HepG2 (cell line): ENCODE results near the gene ISY1. TPM values are rescaled to one million over a fixed set of nuclear protein-coding genes. Genes with fewer than 3 reads are reported as not detected.

Source experiments
- CBX1 ChIP-seq: IDR thresholded peaks from one replicate; pipeline ENCODE4 v1.6.1; 2016; ENCODE audit warnings: antibody characterized with exemption, low read depth
- CBX2 ChIP-seq, 2 experiments: fragments of 200-600 bp in 1 of 2; sonication (generic); formaldehyde crosslinking in 1 of 2; IDR thresholded peaks; 2 replicates each; pipeline versions ENCODE4 v1.7.0 to v1.8.1; 2018 to 2022; ENCODE audit warnings: low read depth in 2 of 2, low read length in 1 of 2, mild to moderate bottlenecking in 1 of 2, missing genetic modification reagents in 1 of 2
- HMG20B ChIP-seq: conservative IDR thresholded peaks from 2 replicates; pipeline ENCODE4 v1.6.1; 2016; ENCODE audit warnings: missing genetic modification reagents, missing compliant biosample characterization
- IRF2 ChIP-seq: IDR thresholded peaks from 2 replicates; pipeline ENCODE4 v1.6.1; 2018; ENCODE audit warnings: missing genetic modification reagents, missing compliant biosample characterization
- MAFK ChIP-seq, 2 experiments: IDR thresholded peaks in 1 of 2; conservative IDR thresholded peaks in 1 of 2; 2 replicates each; pipeline ENCODE4 v1.6.1; 2011; ENCODE audit warnings: improper control_type of control experiment in 2 of 2, low read length in 2 of 2
- PRPF4 ChIP-seq: fragments of 200-400 bp; formaldehyde crosslinking; IDR thresholded peaks from 2 replicates; pipeline ENCODE4 v1.6.1; 2016; ENCODE audit warnings: low read length, low read depth; ENCODE audit not compliant: poor library complexity, severe bottlenecking
- RXRA ChIP-seq: sonication (generic); formaldehyde crosslinking; IDR thresholded peaks from 2 replicates; pipeline ENCODE4 v1.5.1; 2020; ENCODE audit warnings: missing genetic modification reagents
- THRA ChIP-seq: sonication (generic); formaldehyde crosslinking; IDR thresholded peaks from 2 replicates; pipeline ENCODE4 v1.4.0; 2020; ENCODE audit warnings: missing genetic modification reagents, borderline replicate concordance
- ZFP36L2 ChIP-seq: sonication (generic); formaldehyde crosslinking; IDR thresholded peaks from 2 replicates; pipeline ENCODE4 v1.4.0; 2020; ENCODE audit warnings: missing genetic modification reagents
- ZNF10 ChIP-seq: sonication (generic); formaldehyde crosslinking; IDR thresholded peaks from 2 replicates; pipeline ENCODE4 v1.4.0; 2020; ENCODE audit warnings: mild to moderate bottlenecking, low read depth, missing genetic modification reagents, borderline replicate concordance
- ZNF17 ChIP-seq: sonication (generic); formaldehyde crosslinking; IDR thresholded peaks from 2 replicates; pipeline ENCODE4 v1.5.0; 2020; ENCODE audit warnings: mild to moderate bottlenecking, missing genetic modification reagents
- ZNF256 ChIP-seq: sonication (generic); formaldehyde crosslinking; conservative IDR thresholded peaks from 2 replicates; pipeline ENCODE4 v1.4.0; 2020; ENCODE audit warnings: missing genetic modification reagents
- ZNF30 ChIP-seq: sonication (generic); formaldehyde crosslinking; IDR thresholded peaks from 2 replicates; pipeline ENCODE4 v1.5.0; 2020; ENCODE audit warnings: mild to moderate bottlenecking, missing genetic modification reagents
- ZNF513 ChIP-seq: sonication (generic); formaldehyde crosslinking; conservative IDR thresholded peaks from 2 replicates; pipeline ENCODE4 v1.5.0; 2020; ENCODE audit warnings: missing genetic modification reagents
- ZNF557 ChIP-seq: sonication (generic); formaldehyde crosslinking; IDR thresholded peaks from 2 replicates; pipeline ENCODE4 v1.4.0; 2020; ENCODE audit warnings: missing genetic modification reagents
- ZNF615 ChIP-seq: sonication (generic); formaldehyde crosslinking; IDR thresholded peaks from 2 replicates; pipeline ENCODE4 v1.5.0; 2020; ENCODE audit warnings: mild to moderate bottlenecking, missing genetic modification reagents, borderline replicate concordance
- ZNF629 ChIP-seq: sonication (generic); formaldehyde crosslinking; conservative IDR thresholded peaks from 2 replicates; pipeline ENCODE4 v1.5.0; 2020; ENCODE audit warnings: missing genetic modification reagents
- ZSCAN20 ChIP-seq: sonication (generic); formaldehyde crosslinking; IDR thresholded peaks from 2 replicates; pipeline ENCODE4 v1.4.0; 2020; ENCODE audit warnings: missing genetic modification reagents, mild to moderate bottlenecking, borderline replicate concordance
- polyA plus RNA-seq, 8 experiments: library from polyadenylated mRNA; depleted of rRNA in 3 of 8; stranded (reverse) in 7 of 8; unstranded in 1 of 8; fragments of >200 nt; fragmentation: Illumina TruSeq in 4 of 8; extraction: Trizol in 4 of 8; gene quantifications; 2 replicates each; pipeline versions ENCODE4 v1.2.1 to v1.2.3, GENCODE V29; 2011 to 2016; ENCODE audit warnings: low read depth in 4 of 8, missing spikeins in 1 of 8, mixed read lengths in 1 of 8; ENCODE audit not compliant: insufficient read depth in 1 of 8
- total RNA-seq, 5 experiments: library from RNA; depleted of rRNA; stranded (reverse); fragments of >200 nt; fragmentation: Illumina TruSeq; extraction: Trizol; gene quantifications; 2 replicates each; pipeline ENCODE4 v1.2.3, GENCODE V29; 2016; ENCODE audit warnings: low read depth in 1 of 5
- TF ChIP-seq, protein P1 (sequence below): sonication (generic); formaldehyde crosslinking; IDR thresholded peaks from 2 replicates; pipeline ENCODE4 v1.4.0; 2020; ENCODE audit warnings: missing genetic modification reagents
- TF ChIP-seq, protein P2 (sequence below): sonication (generic); formaldehyde crosslinking; IDR thresholded peaks from 2 replicates; pipeline ENCODE4 v1.5.0; 2020; ENCODE audit warnings: missing genetic modification reagents, mild to moderate bottlenecking, borderline replicate concordance
- TF ChIP-seq, protein P3 (sequence below): sonication (generic); formaldehyde crosslinking; IDR thresholded peaks from 2 replicates; pipeline ENCODE4 v1.8.0; 2023; ENCODE audit warnings: mild to moderate bottlenecking, missing genetic modification reagents
- TF ChIP-seq, protein P4 (sequence below): sonication (generic); formaldehyde crosslinking; IDR thresholded peaks from 2 replicates; pipeline ENCODE4 v1.4.0; 2020; ENCODE audit warnings: missing genetic modification reagents

The ISY1 gene
- total and polyA plus RNA-seq, 2 of the 13 experiments (the other 11 are each of a cell fraction or from before 2014, with no cell fraction given) = 21.0 to 39.1 TPM

- TF ChIP-seq, protein P1, sequence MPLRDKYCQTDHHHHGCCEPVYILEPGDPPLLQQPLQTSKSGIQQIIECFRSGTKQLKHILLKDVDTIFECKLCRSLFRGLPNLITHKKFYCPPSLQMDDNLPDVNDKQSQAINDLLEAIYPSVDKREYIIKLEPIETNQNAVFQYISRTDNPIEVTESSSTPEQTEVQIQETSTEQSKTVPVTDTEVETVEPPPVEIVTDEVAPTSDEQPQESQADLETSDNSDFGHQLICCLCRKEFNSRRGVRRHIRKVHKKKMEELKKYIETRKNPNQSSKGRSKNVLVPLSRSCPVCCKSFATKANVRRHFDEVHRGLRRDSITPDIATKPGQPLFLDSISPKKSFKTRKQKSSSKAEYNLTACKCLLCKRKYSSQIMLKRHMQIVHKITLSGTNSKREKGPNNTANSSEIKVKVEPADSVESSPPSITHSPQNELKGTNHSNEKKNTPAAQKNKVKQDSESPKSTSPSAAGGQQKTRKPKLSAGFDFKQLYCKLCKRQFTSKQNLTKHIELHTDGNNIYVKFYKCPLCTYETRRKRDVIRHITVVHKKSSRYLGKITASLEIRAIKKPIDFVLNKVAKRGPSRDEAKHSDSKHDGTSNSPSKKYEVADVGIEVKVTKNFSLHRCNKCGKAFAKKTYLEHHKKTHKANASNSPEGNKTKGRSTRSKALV (CRISPR knock-in tag) = no peak
- TF ChIP-seq ZNF513 (CRISPR knock-in tag) = no peak
- TF ChIP-seq, protein P2, sequence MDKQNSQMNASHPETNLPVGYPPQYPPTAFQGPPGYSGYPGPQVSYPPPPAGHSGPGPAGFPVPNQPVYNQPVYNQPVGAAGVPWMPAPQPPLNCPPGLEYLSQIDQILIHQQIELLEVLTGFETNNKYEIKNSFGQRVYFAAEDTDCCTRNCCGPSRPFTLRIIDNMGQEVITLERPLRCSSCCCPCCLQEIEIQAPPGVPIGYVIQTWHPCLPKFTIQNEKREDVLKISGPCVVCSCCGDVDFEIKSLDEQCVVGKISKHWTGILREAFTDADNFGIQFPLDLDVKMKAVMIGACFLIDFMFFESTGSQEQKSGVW (CRISPR knock-in tag) = no peak
- no peak for TF ChIP-seq CBX2 (IDR thresholded peaks at IDR 0.05; ENCODE audit: low read depth, low read length)
- no peak for TF ChIP-seq CBX2 (CRISPR knock-in tag; IDR thresholded peaks at IDR 0.05; ENCODE audit: low read depth)
- TF ChIP-seq, protein P3, sequence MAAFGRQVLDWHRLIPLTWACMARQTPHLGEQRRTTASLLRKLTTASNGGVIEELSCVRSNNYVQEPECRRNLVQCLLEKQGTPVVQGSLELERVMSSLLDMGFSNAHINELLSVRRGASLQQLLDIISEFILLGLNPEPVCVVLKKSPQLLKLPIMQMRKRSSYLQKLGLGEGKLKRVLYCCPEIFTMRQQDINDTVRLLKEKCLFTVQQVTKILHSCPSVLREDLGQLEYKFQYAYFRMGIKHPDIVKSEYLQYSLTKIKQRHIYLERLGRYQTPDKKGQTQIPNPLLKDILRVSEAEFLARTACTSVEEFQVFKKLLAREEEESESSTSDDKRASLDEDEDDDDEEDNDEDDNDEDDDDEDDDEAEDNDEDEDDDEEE = no peak
- TF ChIP-seq IRF2 (CRISPR knock-in tag) = 0 out of 2 replicates have a peak, but pooled peaks have one; percentile 24
- no peak for TF ChIP-seq ZFP36L2 (CRISPR knock-in tag)
- no peak for TF ChIP-seq PRPF4
- TF ChIP-seq ZNF256 (CRISPR knock-in tag) = no peak
- TF ChIP-seq ZNF557 (CRISPR knock-in tag) = no peak
- TF ChIP-seq ZNF30 (CRISPR knock-in tag) = no peak
- peak; percentile 51; the same call in 1 of the 2 replicates for TF ChIP-seq THRA (CRISPR knock-in tag)
- no peak for TF ChIP-seq MAFK (conservative IDR thresholded peaks at IDR 0.05 in 1 of 2, IDR thresholded peaks at IDR 0.05 in 1 of 2; ENCODE audit: low read length in 2 of 2)
- TF ChIP-seq ZSCAN20 (CRISPR knock-in tag) = no peak
- peak; percentile 87; the same call in 1 of the 2 replicates for TF ChIP-seq RXRA (CRISPR knock-in tag)
- no peak for TF ChIP-seq ZNF629 (CRISPR knock-in tag)
- TF ChIP-seq ZNF17 = no peak
- TF ChIP-seq CBX1 = no peak
- TF ChIP-seq ZNF615 (CRISPR knock-in tag) = no peak
- TF ChIP-seq, protein P4, sequence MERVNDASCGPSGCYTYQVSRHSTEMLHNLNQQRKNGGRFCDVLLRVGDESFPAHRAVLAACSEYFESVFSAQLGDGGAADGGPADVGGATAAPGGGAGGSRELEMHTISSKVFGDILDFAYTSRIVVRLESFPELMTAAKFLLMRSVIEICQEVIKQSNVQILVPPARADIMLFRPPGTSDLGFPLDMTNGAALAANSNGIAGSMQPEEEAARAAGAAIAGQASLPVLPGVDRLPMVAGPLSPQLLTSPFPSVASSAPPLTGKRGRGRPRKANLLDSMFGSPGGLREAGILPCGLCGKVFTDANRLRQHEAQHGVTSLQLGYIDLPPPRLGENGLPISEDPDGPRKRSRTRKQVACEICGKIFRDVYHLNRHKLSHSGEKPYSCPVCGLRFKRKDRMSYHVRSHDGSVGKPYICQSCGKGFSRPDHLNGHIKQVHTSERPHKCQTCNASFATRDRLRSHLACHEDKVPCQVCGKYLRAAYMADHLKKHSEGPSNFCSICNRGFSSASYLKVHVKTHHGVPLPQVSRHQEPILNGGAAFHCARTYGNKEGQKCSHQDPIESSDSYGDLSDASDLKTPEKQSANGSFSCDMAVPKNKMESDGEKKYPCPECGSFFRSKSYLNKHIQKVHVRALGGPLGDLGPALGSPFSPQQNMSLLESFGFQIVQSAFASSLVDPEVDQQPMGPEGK (CRISPR knock-in tag) = peak; percentile 31; the same call in 1 of the 2 replicates
- TF ChIP-seq ZNF10 = no peak
- peak; percentile 82 for TF ChIP-seq HMG20B
Observed at GRCh38 chr3:129116482-129116946, 44.3 kb downstream of the ISY1 start (continued).
